Measurements from ENCODE around the gene ABCD1. TPM values are rescaled to one million over a fixed set of nuclear protein-coding genes. Genes with fewer than 3 reads are reported as not detected.

Gene ABCD1
- polyA plus RNA-seq, 3 donors: 5.6 to 22.5 (median 5.8) TPM

GRCh38 chrX:153684467-153685155, 40.0 kb upstream of the ABCD1 start:
- intact Hi-C loops (cut with micrococcal nuclease): no loop called here
- Histone ChIP-seq H2AFZ (ENCODE audit: insufficient read depth, low read depth, low read length, poor library complexity, severe bottlenecking) (no peak overlapping the region), H3K79me2 (ENCODE audit: insufficient read depth, low read length) (no peaks in the 10 kb centered on the region), H3K9me3 (replicated peaks in 1 of 2; ENCODE audit: control insufficient read depth in 1 of 2, insufficient read depth in 1 of 2, low read length in 2 of 2) (peaks cover 3 to 10% of the 10 kb centered on the region in 2 donors), H3K4me1 (ENCODE audit: control insufficient read depth in 1 of 2, insufficient read depth in 2 of 2, low read length in 2 of 2) (no peaks in the 10 kb centered on the region), H3K36me3 (replicated peaks in 1 of 2; ENCODE audit: control insufficient read depth in 1 of 2, insufficient read depth in 2 of 2, low read length in 2 of 2) (no peaks in the 10 kb centered on the region), H4K20me1 (ENCODE audit: insufficient read depth, low read length) (no peaks in the 10 kb centered on the region), H3K27ac (ENCODE audit: low read depth in 1 of 2, low read length in 2 of 2) (no peak overlapping the region), H3K4me2 (replicated peaks; ENCODE audit: extremely low read depth, low read length, poor library complexity, severe bottlenecking) (no peak overlapping the region), H3K9ac (ENCODE audit: insufficient read depth, low read length, poor library complexity, severe bottlenecking) (no peak overlapping the region), H3K4me3 (replicated peaks in 1 of 3; ENCODE audit: low read depth in 2 of 3, low read length in 3 of 3) (no peak overlapping the region), H3K27me3 (ENCODE audit: control insufficient read depth in 2 of 2, insufficient read depth in 2 of 2, low read length in 2 of 2) (peaks cover 4 to 40% of the 10 kb centered on the region in 2 donors)
- Mint-ChIP-seq H3K27ac (no peak overlapping the region), H3K27me3 (ENCODE audit: low read depth in 3 of 3) (peaks cover 27 to 63% (median 44%) of the 10 kb centered on the region in 3 donors), H3K36me3 (peaks cover 2 to 3% of the 10 kb centered on the region in 2 donors), H3K9me3 (peaks cover 0 to 19% (median 9%) of the 10 kb centered on the region in 7 donors), H3K4me3 (no peak overlapping the region), H3K4me1 (peaks cover 12% of the 10 kb centered on the region)
- WGBS (ENCODE audit: insufficient coverage): 83% methylated on average over 2 of the region's 21 CpGs
- DNase-seq: no peak
- TF ChIP-seq, protein P1, sequence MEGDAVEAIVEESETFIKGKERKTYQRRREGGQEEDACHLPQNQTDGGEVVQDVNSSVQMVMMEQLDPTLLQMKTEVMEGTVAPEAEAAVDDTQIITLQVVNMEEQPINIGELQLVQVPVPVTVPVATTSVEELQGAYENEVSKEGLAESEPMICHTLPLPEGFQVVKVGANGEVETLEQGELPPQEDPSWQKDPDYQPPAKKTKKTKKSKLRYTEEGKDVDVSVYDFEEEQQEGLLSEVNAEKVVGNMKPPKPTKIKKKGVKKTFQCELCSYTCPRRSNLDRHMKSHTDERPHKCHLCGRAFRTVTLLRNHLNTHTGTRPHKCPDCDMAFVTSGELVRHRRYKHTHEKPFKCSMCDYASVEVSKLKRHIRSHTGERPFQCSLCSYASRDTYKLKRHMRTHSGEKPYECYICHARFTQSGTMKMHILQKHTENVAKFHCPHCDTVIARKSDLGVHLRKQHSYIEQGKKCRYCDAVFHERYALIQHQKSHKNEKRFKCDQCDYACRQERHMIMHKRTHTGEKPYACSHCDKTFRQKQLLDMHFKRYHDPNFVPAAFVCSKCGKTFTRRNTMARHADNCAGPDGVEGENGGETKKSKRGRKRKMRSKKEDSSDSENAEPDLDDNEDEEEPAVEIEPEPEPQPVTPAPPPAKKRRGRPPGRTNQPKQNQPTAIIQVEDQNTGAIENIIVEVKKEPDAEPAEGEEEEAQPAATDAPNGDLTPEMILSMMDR (IDR thresholded peaks at IDR 0.05): no peak

DNA sequence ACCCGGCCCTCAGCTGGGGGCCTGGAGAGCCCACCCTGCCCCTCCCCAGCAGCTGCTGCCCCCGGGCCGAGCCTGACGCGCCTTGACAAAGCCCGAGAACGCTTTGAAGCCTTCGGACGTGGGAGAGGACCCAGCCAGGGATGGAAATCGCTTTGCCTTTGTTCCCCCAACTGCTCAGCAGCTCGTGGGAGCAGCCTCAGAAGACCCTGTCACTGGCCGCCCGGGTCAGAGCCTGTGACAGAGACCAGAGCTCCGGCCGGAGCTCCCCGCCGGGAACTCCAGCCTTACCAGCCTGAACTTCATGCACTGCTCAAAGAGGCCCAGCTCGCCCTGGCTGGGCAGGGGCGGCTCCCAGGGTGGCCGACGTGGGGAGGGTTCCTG, 39.5 kb upstream of the ABCD1 start:
- Histone ChIP-seq H3K79me2 (ENCODE audit: insufficient read depth, low read length) (no peaks in the 10 kb centered on the region), H3K9ac (ENCODE audit: insufficient read depth, low read length, poor library complexity, severe bottlenecking) (no peak overlapping the region), H4K20me1 (ENCODE audit: insufficient read depth, low read length) (no peaks in the 10 kb centered on the region), H3K36me3 (replicated peaks in 1 of 2; ENCODE audit: control insufficient read depth in 1 of 2, insufficient read depth in 2 of 2, low read length in 2 of 2) (no peaks in the 10 kb centered on the region), H3K9me3 (replicated peaks in 1 of 2; ENCODE audit: control insufficient read depth in 1 of 2, insufficient read depth in 1 of 2, low read length in 2 of 2) (peaks cover 3 to 10% of the 10 kb centered on the region in 2 donors), H3K4me2 (replicated peaks; ENCODE audit: extremely low read depth, low read length, poor library complexity, severe bottlenecking) (no peak overlapping the region), H2AFZ (ENCODE audit: insufficient read depth, low read depth, low read length, poor library complexity, severe bottlenecking) (no peak overlapping the region), H3K4me3 (replicated peaks in 1 of 3; ENCODE audit: low read depth in 2 of 3, low read length in 3 of 3) (no peak overlapping the region), H3K27ac (ENCODE audit: low read depth in 1 of 2, low read length in 2 of 2) (no peak overlapping the region), H3K4me1 (ENCODE audit: control insufficient read depth in 1 of 2, insufficient read depth in 2 of 2, low read length in 2 of 2) (no peaks in the 10 kb centered on the region), H3K27me3 (ENCODE audit: control insufficient read depth in 2 of 2, insufficient read depth in 2 of 2, low read length in 2 of 2) (peaks cover 4 to 45% of the 10 kb centered on the region in 2 donors)
- Mint-ChIP-seq H3K4me3 (no peak overlapping the region), H3K27me3 (ENCODE audit: low read depth in 3 of 3) (peaks cover 27 to 62% (median 44%) of the 10 kb centered on the region in 3 donors), H3K27ac (no peak overlapping the region), H3K36me3 (peaks cover 2 to 3% of the 10 kb centered on the region in 2 donors), H3K9me3 (peaks cover 0 to 19% (median 9%) of the 10 kb centered on the region in 7 donors), H3K4me1 (peaks cover 12% of the 10 kb centered on the region)
- TF ChIP-seq, protein P1 (IDR thresholded peaks at IDR 0.05): no peak
- DNase-seq: no peak
- intact Hi-C loops (cut with micrococcal nuclease): no loop called here
- WGBS (ENCODE audit: insufficient coverage): 62% methylated on average over 11 of the region's 21 CpGs

Data from CD14-positive monocyte (primary cell).